Gastroesophageal sphincter (tissue), 3 donors: ENCODE data around the gene SSC5D.

Experiments used
- CTCF ChIP-seq, 4 experiments: fragments of 200-600 bp in 2 of 4; fragments of 450-650 bp in 2 of 4; sonication (generic) in 1 of 4; IDR thresholded peaks; one replicate each; pipeline ENCODE4 v1.5.1; 2017 to 2019; ENCODE audit warnings: antibody characterized with exemption in 4 of 4, mild to moderate bottlenecking in 2 of 4, moderate library complexity in 2 of 4
- EP300 ChIP-seq: sonication (generic); formaldehyde crosslinking; IDR thresholded peaks from one replicate; pipeline ENCODE4 v1.6.1; 2017; ENCODE audit warnings: antibody characterized with exemption, mild to moderate bottlenecking
- POLR2A ChIP-seq, 2 donors: fragments of 450-650 bp; IDR thresholded peaks; one replicate each; pipeline ENCODE4 v1.6.1; 2017; ENCODE audit warnings: antibody characterized with exemption in 2 of 2, mild to moderate bottlenecking in 2 of 2, moderate library complexity in 1 of 2
- POLR2AphosphoS5 ChIP-seq: sonication (generic); formaldehyde crosslinking; IDR thresholded peaks from one replicate; pipeline ENCODE4 v1.6.1; 2017; ENCODE audit warnings: antibody characterized with exemption

- TF ChIP-seq CTCF (IDR thresholded peaks at IDR 0.05): no peak
- TF ChIP-seq POLR2A (IDR thresholded peaks at IDR 0.05): no peak
- no peak for TF ChIP-seq POLR2AphosphoS5
- TF ChIP-seq EP300: no peak
Measured at GRCh38 chr19:55477905-55478304, 10.3 kb upstream of the SSC5D start.
